Panc1 (cell line): ENCODE data around the gene OSBPL1A.

ENCODE experiments used
- REST ChIP-seq, 2 experiments: IDR thresholded peaks; 2 replicates each; pipeline ENCODE4 v1.6.1; 2011 to 2012; ENCODE audit warnings: low read depth in 2 of 2, control low read depth in 1 of 2, low read length in 1 of 2, mild to moderate bottlenecking in 1 of 2, moderate library complexity in 1 of 2; ENCODE audit not compliant: insufficient read depth in 1 of 2
- SIN3A ChIP-seq: IDR thresholded peaks from 2 replicates; pipeline ENCODE4 v1.6.1; 2012; ENCODE audit warnings: low read depth, mild to moderate bottlenecking, low read length, moderate library complexity, borderline replicate concordance; ENCODE audit not compliant: insufficient read depth
- TF ChIP-seq, protein P1 (sequence below): fragments of 450-650 bp; IDR thresholded peaks from 2 replicates; pipeline ENCODE4 v1.5.1; 2017; ENCODE audit warnings: mild to moderate bottlenecking

DNA sequence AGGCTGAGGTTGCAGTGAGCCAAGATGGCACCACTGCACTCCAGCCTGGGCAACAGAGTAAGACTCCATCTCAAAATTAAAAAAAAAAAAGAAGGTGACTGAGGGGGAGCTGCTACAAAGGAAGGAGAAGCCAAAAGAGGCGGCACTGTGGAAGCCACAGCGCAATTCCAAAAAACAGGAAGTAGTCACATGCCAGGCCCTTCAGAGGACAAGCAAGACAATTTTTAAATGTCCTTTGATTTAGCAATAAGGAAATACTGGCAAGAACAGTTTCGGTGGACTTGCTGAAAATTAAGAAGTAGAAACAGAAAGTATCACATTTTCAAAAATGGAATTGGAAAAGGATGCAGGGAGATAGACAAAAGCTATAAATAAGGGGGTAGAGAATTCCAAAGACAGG lies 122.8 kb downstream of the OSBPL1A start:
- TF ChIP-seq, protein P1, sequence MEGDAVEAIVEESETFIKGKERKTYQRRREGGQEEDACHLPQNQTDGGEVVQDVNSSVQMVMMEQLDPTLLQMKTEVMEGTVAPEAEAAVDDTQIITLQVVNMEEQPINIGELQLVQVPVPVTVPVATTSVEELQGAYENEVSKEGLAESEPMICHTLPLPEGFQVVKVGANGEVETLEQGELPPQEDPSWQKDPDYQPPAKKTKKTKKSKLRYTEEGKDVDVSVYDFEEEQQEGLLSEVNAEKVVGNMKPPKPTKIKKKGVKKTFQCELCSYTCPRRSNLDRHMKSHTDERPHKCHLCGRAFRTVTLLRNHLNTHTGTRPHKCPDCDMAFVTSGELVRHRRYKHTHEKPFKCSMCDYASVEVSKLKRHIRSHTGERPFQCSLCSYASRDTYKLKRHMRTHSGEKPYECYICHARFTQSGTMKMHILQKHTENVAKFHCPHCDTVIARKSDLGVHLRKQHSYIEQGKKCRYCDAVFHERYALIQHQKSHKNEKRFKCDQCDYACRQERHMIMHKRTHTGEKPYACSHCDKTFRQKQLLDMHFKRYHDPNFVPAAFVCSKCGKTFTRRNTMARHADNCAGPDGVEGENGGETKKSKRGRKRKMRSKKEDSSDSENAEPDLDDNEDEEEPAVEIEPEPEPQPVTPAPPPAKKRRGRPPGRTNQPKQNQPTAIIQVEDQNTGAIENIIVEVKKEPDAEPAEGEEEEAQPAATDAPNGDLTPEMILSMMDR = no peak
- TF ChIP-seq REST (IDR thresholded peaks at IDR 0.05; ENCODE audit: insufficient read depth in 1 of 2, low read depth in 2 of 2, low read length in 1 of 2) = no peak
- TF ChIP-seq SIN3A = no peak
